Upper lobe of right lung (tissue), 1 donor: Measurements from ENCODE around the gene SKA2. TPM values are rescaled to one million over a fixed set of nuclear protein-coding genes. Genes with fewer than 3 reads are reported as not detected.

Experiments used
- ATAC-seq: fragments of 200-7000 bp; cut with Tn5 transposase; one replicate; pipeline ENCODE4 v1.9.1; 2020; ENCODE audit warnings: mild to moderate bottlenecking, moderate library complexity
- DNase-seq: peaks from one replicate; pipeline ENCODE4 v3.0.0-alpha.2; 2020
- H3K27ac ChIP-seq: fragments of 200-600 bp; one replicate; pipeline ENCODE4 v1.8.0; 2022
- H3K27me3 ChIP-seq: fragments of 200-600 bp; one replicate; pipeline ENCODE4 v1.8.0; 2022; ENCODE audit warnings: mild to moderate bottlenecking
- H3K36me3 ChIP-seq: fragments of 200-600 bp; one replicate; pipeline ENCODE4 v1.8.0; 2022
- H3K4me1 ChIP-seq: fragments of 200-600 bp; one replicate; pipeline ENCODE4 v1.8.0; 2022
- H3K4me3 ChIP-seq: fragments of 200-600 bp; one replicate; pipeline ENCODE4 v1.8.0; 2022; ENCODE audit warnings: mild to moderate bottlenecking
- H3K9me3 ChIP-seq: fragments of 200-600 bp; one replicate; pipeline ENCODE4 v1.8.0; 2022
- CTCF ChIP-seq: fragments of 200-600 bp; IDR thresholded peaks from one replicate; pipeline ENCODE4 v1.8.0; 2022; ENCODE audit warnings: antibody characterized with exemption
- intact Hi-C: fragments of 100-400 bp; cut with DNase I; formaldehyde crosslinking; loops from one replicate; pipeline ENCODE4 v1.11.0; 2022
- total RNA-seq: library from RNA; stranded (reverse); fragmentation: NEBNext Ultra II Directional; extraction: Animal tissue kit (Norgen Biotek cat#: 25700); gene quantifications from one replicate; pipeline ENCODE4 v1.2.1, GENCODE V29; 2021
- donor health status: DM: no; HTN: yes; CAD: no; lungs with severe emphysema.

SKA2 gene
- total RNA-seq, 1 donor from 2014 or later, result 21.3 TPM

- H3K27me3 ChIP-seq, result no peaks in the 10 kb centered on the region
- H3K4me3 ChIP-seq, result no peak overlapping the region
- no peaks in the 10 kb centered on the region for H3K9me3 ChIP-seq
- H3K36me3 ChIP-seq, result no peaks in the 10 kb centered on the region
- DNase-seq, result no peak
- peaks cover 3% of the 10 kb centered on the region for H3K4me1 ChIP-seq
- H3K27ac ChIP-seq, result no peak overlapping the region
- intact Hi-C loops, result no loop called here
- no peak for TF ChIP-seq CTCF
- no peak for ATAC-seq
Measured at GRCh38 chr17:59151006-59151405, 4.0 kb downstream of the SKA2 start.

- ATAC-seq (no peak), DNase-seq (no peak)
- intact Hi-C loops, result no loop called here
Measured at GRCh38 chr17:59149841-59150511, 5.0 kb downstream of the SKA2 start.

GRCh38 chr17:59149051-59149450 lies 5.9 kb downstream of the SKA2 start:
- Histone ChIP-seq H3K4me1 (no peaks in the 10 kb centered on the region), H3K9me3 (no peaks in the 10 kb centered on the region), H3K36me3 (no peaks in the 10 kb centered on the region), H3K27ac (no peak overlapping the region), H3K27me3 (no peaks in the 10 kb centered on the region), H3K4me3 (no peak overlapping the region)
- ATAC-seq (no peak), DNase-seq (no peak)
- no peak for TF ChIP-seq CTCF
- intact Hi-C loops, result no loop called here

More at GRCh38 chr17:59149841-59150511, 5.0 kb downstream of the SKA2 start:
- Histone ChIP-seq H3K36me3 (no peaks in the 10 kb centered on the region), H3K4me1 (no peaks in the 10 kb centered on the region), H3K27ac (no peak overlapping the region), H3K9me3 (no peaks in the 10 kb centered on the region), H3K4me3 (no peak overlapping the region), H3K27me3 (no peaks in the 10 kb centered on the region)
- no peak for TF ChIP-seq CTCF

- Histone ChIP-seq H3K27ac (no peak overlapping the region), H3K27me3 (no peaks in the 10 kb centered on the region), H3K9me3 (no peaks in the 10 kb centered on the region), H3K4me1 (no peaks in the 10 kb centered on the region), H3K36me3 (no peaks in the 10 kb centered on the region), H3K4me3 (no peak overlapping the region)
- DNase-seq, result no peak
- ATAC-seq, result no peak
- TF ChIP-seq CTCF, result no peak
- intact Hi-C loops, result no loop called here
Measured at GRCh38 chr17:59145571-59146096, 9.4 kb downstream of the SKA2 start.

- Histone ChIP-seq H3K27me3 (no peaks in the 10 kb centered on the region), H3K4me1 (no peaks in the 10 kb centered on the region), H3K4me3 (no peak overlapping the region), H3K9me3 (no peaks in the 10 kb centered on the region), H3K36me3 (no peaks in the 10 kb centered on the region), H3K27ac (no peak overlapping the region)
- intact Hi-C loops, result no loop called here
- no peak for TF ChIP-seq CTCF
- DNase-seq (no peak), ATAC-seq (no peak)
Measured at GRCh38 chr17:59141860-59142259, 13.1 kb downstream of the SKA2 start.
